Activated CD8-positive, alpha-beta memory T cell treated with anti-CD3 and anti-CD28 coated beads, Interleukin-2, amount 50 U/mL, for 1 hour (primary cell): ENCODE data around the gene TRAFD1.

Source experiments
- DNase-seq: peaks from one replicate; pipeline ENCODE4 v3.0.0-alpha.2; 2020; ENCODE audit errors: extremely low read depth

The TRAFD1 gene

GRCh38 chr12:112199136-112199535 is 73.8 kb downstream of the TRAFD1 start:
- DNase-seq, result no peak
